Stimulated activated CD4-positive, alpha-beta T cell treated with anti-CD3 and anti-CD28 coated beads, Interleukin-1b, Interleukin-23, amount 100 ng/mL, for 1 hour (primary cell): ENCODE results near the gene GLYR1.

Experiments
- DNase-seq, 2 donors: peaks; one replicate each; pipeline ENCODE4 v3.0.0-alpha.2; 2020; ENCODE audit warnings: low read depth in 2 of 2

GLYR1 gene

GRCh38 chr16:4880006-4880580, 33.0 kb upstream of the GLYR1 start:
- DNase-seq, result no peak

- DNase-seq, result no peak
These were observed 32.0 kb upstream of the GLYR1 start for GRCh38 chr16:4879049-4879448.

GRCh38 chr16:4877380-4877685, 30.2 kb upstream of the GLYR1 start:
- DNase-seq, result no peak

GRCh38 chr16:4876646-4877379, 29.7 kb upstream of the GLYR1 start:
- DNase-seq, result no peak

GRCh38 chr16:4874666-4875065, 27.6 kb upstream of the GLYR1 start:
- DNase-seq, result no peak

GRCh38 chr16:4873091-4873490, 26.0 kb upstream of the GLYR1 start:
- no peak for DNase-seq

- DNase-seq, result no peak
These were observed 24.0 kb upstream of the GLYR1 start for GRCh38 chr16:4871071-4871470.

GRCh38 chr16:4870138-4870671, 23.1 kb upstream of the GLYR1 start:
- DNase-seq, result no peak

- DNase-seq, result no peak
These were observed 22.2 kb upstream of the GLYR1 start for GRCh38 chr16:4869147-4869805.

GRCh38 chr16:4868535-4868934, 21.4 kb upstream of the GLYR1 start:
- no peak for DNase-seq

GRCh38 chr16:4868026-4868425, 20.9 kb upstream of the GLYR1 start:
- no peak for DNase-seq

- no peak for DNase-seq
These were observed 19.5 kb upstream of the GLYR1 start for GRCh38 chr16:4866586-4866985.

- no peak for DNase-seq
These were observed 18.3 kb upstream of the GLYR1 start for GRCh38 chr16:4865231-4865860.

- DNase-seq, result no peak
These were observed 17.6 kb upstream of the GLYR1 start for GRCh38 chr16:4864728-4865127.

- no peak for DNase-seq
These were observed 15.6 kb upstream of the GLYR1 start for GRCh38 chr16:4862639-4863038.

GRCh38 chr16:4860727-4861342, 13.7 kb upstream of the GLYR1 start:
- DNase-seq, result no peak

GRCh38 chr16:4859900-4860255, 12.8 kb upstream of the GLYR1 start:
- no peak for DNase-seq

- DNase-seq, result no peak
These were observed 12.3 kb upstream of the GLYR1 start for GRCh38 chr16:4859190-4859899.

GRCh38 chr16:4855804-4856203, 8.7 kb upstream of the GLYR1 start:
- no peak for DNase-seq

GRCh38 chr16:4855371-4855770, 8.3 kb upstream of the GLYR1 start:
- no peak for DNase-seq

GRCh38 chr16:4852221-4852872, 5.3 kb upstream of the GLYR1 start:
- DNase-seq, result no peak
